ENCODE measurements around the gene CD55.

The CD55 gene

GRCh38 chr1:207361029-207361428, 39.6 kb downstream of the CD55 start:
- H3K4me3 ChIP-seq (ENCODE audit: low read length, poor library complexity, severe bottlenecking): no peak overlapping the region
- no peaks in the 10 kb centered on the region for H4K20me1 ChIP-seq (ENCODE audit: insufficient read depth, low read length, poor library complexity, severe bottlenecking)
- H3K9ac ChIP-seq (ENCODE audit: low read depth, low read length, poor library complexity, severe bottlenecking): no peak overlapping the region
- H2AFZ ChIP-seq (ENCODE audit: low read length): no peak overlapping the region
- no peaks in the 10 kb centered on the region for H3K9me3 ChIP-seq (ENCODE audit: insufficient read depth, low read depth, low read length)
- no peaks in the 10 kb centered on the region for H3K36me3 ChIP-seq (ENCODE audit: insufficient read depth, low read length)
- H3K4me1 ChIP-seq (ENCODE audit: insufficient read depth, low read length, poor library complexity, severe bottlenecking): no peaks in the 10 kb centered on the region
- H3K79me2 ChIP-seq (ENCODE audit: insufficient read depth, low read length): no peaks in the 10 kb centered on the region
- no peak overlapping the region for H3K4me2 ChIP-seq (ENCODE audit: low read depth, low read length, poor library complexity, severe bottlenecking)
- no peaks in the 10 kb centered on the region for H3F3A ChIP-seq (ENCODE audit: low read depth)
- H3K27me3 ChIP-seq (ENCODE audit: insufficient read depth, low read length, poor library complexity, severe bottlenecking): no peaks in the 10 kb centered on the region
- no peaks in the 10 kb centered on the region for H3K9me2 ChIP-seq (replicated peaks; ENCODE audit: low read depth, low read length)
- TF ChIP-seq, protein P1, sequence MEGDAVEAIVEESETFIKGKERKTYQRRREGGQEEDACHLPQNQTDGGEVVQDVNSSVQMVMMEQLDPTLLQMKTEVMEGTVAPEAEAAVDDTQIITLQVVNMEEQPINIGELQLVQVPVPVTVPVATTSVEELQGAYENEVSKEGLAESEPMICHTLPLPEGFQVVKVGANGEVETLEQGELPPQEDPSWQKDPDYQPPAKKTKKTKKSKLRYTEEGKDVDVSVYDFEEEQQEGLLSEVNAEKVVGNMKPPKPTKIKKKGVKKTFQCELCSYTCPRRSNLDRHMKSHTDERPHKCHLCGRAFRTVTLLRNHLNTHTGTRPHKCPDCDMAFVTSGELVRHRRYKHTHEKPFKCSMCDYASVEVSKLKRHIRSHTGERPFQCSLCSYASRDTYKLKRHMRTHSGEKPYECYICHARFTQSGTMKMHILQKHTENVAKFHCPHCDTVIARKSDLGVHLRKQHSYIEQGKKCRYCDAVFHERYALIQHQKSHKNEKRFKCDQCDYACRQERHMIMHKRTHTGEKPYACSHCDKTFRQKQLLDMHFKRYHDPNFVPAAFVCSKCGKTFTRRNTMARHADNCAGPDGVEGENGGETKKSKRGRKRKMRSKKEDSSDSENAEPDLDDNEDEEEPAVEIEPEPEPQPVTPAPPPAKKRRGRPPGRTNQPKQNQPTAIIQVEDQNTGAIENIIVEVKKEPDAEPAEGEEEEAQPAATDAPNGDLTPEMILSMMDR (conservative IDR thresholded peaks at IDR 0.05; ENCODE audit: low read length): no peak
- no peak for TF ChIP-seq EZH2phosphoT487 (IDR thresholded peaks at IDR 0.05; ENCODE audit: borderline replicate concordance)

GRCh38 chr1:207361889-207362288, 40.4 kb downstream of the CD55 start:
- H3K27me3 ChIP-seq (ENCODE audit: insufficient read depth, low read length, poor library complexity, severe bottlenecking): no peaks in the 10 kb centered on the region
- H3K4me1 ChIP-seq (ENCODE audit: insufficient read depth, low read length, poor library complexity, severe bottlenecking): no peaks in the 10 kb centered on the region
- TF ChIP-seq, protein P1 (conservative IDR thresholded peaks at IDR 0.05; ENCODE audit: low read length): no peak
- no peak for TF ChIP-seq EZH2phosphoT487 (IDR thresholded peaks at IDR 0.05; ENCODE audit: borderline replicate concordance)
- no peaks in the 10 kb centered on the region for H3K9me2 ChIP-seq (replicated peaks; ENCODE audit: low read depth, low read length)
- H3K4me3 ChIP-seq (ENCODE audit: low read length, poor library complexity, severe bottlenecking): no peak overlapping the region
- H2AFZ ChIP-seq (ENCODE audit: low read length): no peak overlapping the region
- no peak overlapping the region for H3K4me2 ChIP-seq (ENCODE audit: low read depth, low read length, poor library complexity, severe bottlenecking)
- no peaks in the 10 kb centered on the region for H3K9me3 ChIP-seq (ENCODE audit: insufficient read depth, low read depth, low read length)
- no peaks in the 10 kb centered on the region for H3F3A ChIP-seq (ENCODE audit: low read depth)
- no peaks in the 10 kb centered on the region for H3K79me2 ChIP-seq (ENCODE audit: insufficient read depth, low read length)
- H3K36me3 ChIP-seq (ENCODE audit: insufficient read depth, low read length): no peaks in the 10 kb centered on the region
- H4K20me1 ChIP-seq (ENCODE audit: insufficient read depth, low read length, poor library complexity, severe bottlenecking): no peaks in the 10 kb centered on the region
- H3K9ac ChIP-seq (ENCODE audit: low read depth, low read length, poor library complexity, severe bottlenecking): no peak overlapping the region

DNA sequence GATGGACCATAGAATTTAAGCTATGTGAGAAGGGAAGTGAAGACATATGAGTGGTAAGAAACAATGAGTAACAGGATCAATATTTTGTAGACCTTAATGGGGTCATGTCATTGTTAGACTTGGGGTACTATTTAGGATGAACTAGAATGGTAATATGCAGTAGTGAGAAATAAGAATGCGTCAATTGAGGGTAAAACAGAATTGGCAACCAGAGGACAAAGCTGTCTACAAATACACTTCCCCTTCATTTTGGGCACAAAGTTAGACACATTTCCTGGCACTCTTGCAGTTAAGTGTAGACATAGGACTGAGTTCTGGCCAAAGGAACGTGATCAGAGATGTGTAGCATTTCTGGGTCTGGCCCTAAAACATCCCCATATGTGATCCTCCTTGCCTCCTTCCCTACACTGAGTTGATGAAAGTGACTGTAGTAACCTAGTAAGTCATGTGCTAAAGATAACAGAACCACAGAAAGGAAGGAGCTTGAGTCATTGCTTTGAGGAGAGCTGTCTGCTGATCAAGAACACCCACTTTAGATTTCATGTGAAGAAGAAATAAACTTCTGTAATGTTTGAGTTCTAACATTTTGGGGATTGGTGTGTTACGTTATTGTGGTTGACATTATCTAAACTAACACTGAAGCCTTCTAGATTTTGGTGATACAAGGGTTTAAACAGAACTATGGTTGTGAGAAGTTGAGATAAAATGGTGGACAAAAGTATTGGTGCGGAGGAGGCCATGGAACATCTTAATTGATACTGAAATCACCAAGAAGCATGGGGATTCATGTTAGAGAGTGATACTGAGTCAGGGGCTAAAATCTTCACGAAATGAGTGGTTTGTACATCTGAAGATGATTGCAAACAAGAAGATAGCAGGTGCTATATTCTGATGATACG, 41.7 kb downstream of the CD55 start:
- Histone ChIP-seq H4K20me1 (ENCODE audit: insufficient read depth, low read length, poor library complexity, severe bottlenecking) (no peaks in the 10 kb centered on the region), H3F3A (ENCODE audit: low read depth) (no peaks in the 10 kb centered on the region), H3K27me3 (ENCODE audit: insufficient read depth, low read length, poor library complexity, severe bottlenecking) (no peaks in the 10 kb centered on the region), H3K9ac (ENCODE audit: low read depth, low read length, poor library complexity, severe bottlenecking) (no peak overlapping the region), H2AFZ (ENCODE audit: low read length) (no peak overlapping the region), H3K36me3 (ENCODE audit: insufficient read depth, low read length) (no peaks in the 10 kb centered on the region), H3K9me2 (replicated peaks; ENCODE audit: low read depth, low read length) (no peaks in the 10 kb centered on the region), H3K4me1 (ENCODE audit: insufficient read depth, low read length, poor library complexity, severe bottlenecking) (no peaks in the 10 kb centered on the region), H3K4me3 (ENCODE audit: low read length, poor library complexity, severe bottlenecking) (no peak overlapping the region), H3K9me3 (ENCODE audit: insufficient read depth, low read depth, low read length) (no peaks in the 10 kb centered on the region), H3K4me2 (ENCODE audit: low read depth, low read length, poor library complexity, severe bottlenecking) (no peak overlapping the region), H3K79me2 (ENCODE audit: insufficient read depth, low read length) (no peaks in the 10 kb centered on the region)
- TF ChIP-seq, protein P1 (conservative IDR thresholded peaks at IDR 0.05; ENCODE audit: low read length): no peak
- TF ChIP-seq EZH2phosphoT487 (IDR thresholded peaks at IDR 0.05; ENCODE audit: borderline replicate concordance): no peak

All from Loucy (cell line).